KMS-11 (cell line): ENCODE results near the gene GIMAP7.

Experiments
- H2AFZ ChIP-seq: fragments of 200-600 bp; sonication (generic); 2 replicates; pipeline ENCODE4 v1.6.1; 2016; ENCODE audit warnings: antibody characterized with exemption, mixed run types, low read depth
- H3K27ac ChIP-seq: fragments of 200-600 bp; sonication (generic); 2 replicates; pipeline ENCODE4 v1.6.1; 2016; ENCODE audit warnings: mild to moderate bottlenecking, mixed run types
- H3K27me3 ChIP-seq: fragments of 200-600 bp; sonication (generic); 2 replicates; pipeline ENCODE4 v1.6.1; 2017; ENCODE audit warnings: mild to moderate bottlenecking, low read depth, mixed run types, moderate library complexity; ENCODE audit not compliant: insufficient read depth
- H3K36me3 ChIP-seq: fragments of 200-600 bp; sonication (generic); 2 replicates; pipeline ENCODE4 v1.6.1; 2017; ENCODE audit warnings: mild to moderate bottlenecking, mixed run types; ENCODE audit not compliant: insufficient read depth
- H3K4me1 ChIP-seq: fragments of 200-600 bp; sonication (generic); 2 replicates; pipeline ENCODE4 v1.6.1; 2016; ENCODE audit warnings: mild to moderate bottlenecking, low read depth, mixed run types; ENCODE audit not compliant: poor library complexity, severe bottlenecking
- H3K4me2 ChIP-seq: fragments of 200-600 bp; sonication (generic); 2 replicates; pipeline ENCODE4 v1.7.0; 2016; ENCODE audit warnings: mild to moderate bottlenecking, mixed run types
- H3K4me3 ChIP-seq: fragments of 200-600 bp; sonication (generic); IDR thresholded peaks from 2 replicates; pipeline ENCODE4 v1.6.1; 2017; ENCODE audit warnings: low read depth, low read length, mixed read lengths; ENCODE audit not compliant: insufficient read depth
- H3K79me2 ChIP-seq: fragments of 200-600 bp; sonication (generic); 2 replicates; pipeline ENCODE4 v1.6.1; 2016; ENCODE audit warnings: low read depth, mixed run types; ENCODE audit not compliant: insufficient read depth
- H3K9ac ChIP-seq: fragments of 200-600 bp; sonication (generic); 2 replicates; pipeline ENCODE4 v1.6.1; 2016; ENCODE audit warnings: mild to moderate bottlenecking, mixed run types
- H4K20me1 ChIP-seq: fragments of 200-600 bp; sonication (generic); 2 replicates; pipeline ENCODE4 v1.6.1; 2016; ENCODE audit warnings: mild to moderate bottlenecking, mixed run types; ENCODE audit not compliant: insufficient read depth
- CTCF ChIP-seq: fragments of 200-600 bp; sonication (generic); conservative IDR thresholded peaks from 2 replicates; pipeline ENCODE4 v1.6.1; 2017; ENCODE audit warnings: low read depth, mild to moderate bottlenecking, antibody characterized with exemption, low read length, moderate library complexity, mixed read lengths

The GIMAP7 gene

GRCh38 chr7:150468241-150468640, 46.4 kb upstream of the GIMAP7 start:
- no peaks in the 10 kb centered on the region for H3K79me2 ChIP-seq
- H3K27ac ChIP-seq = no peak overlapping the region
- H2AFZ ChIP-seq = no peak overlapping the region
- no peak for TF ChIP-seq CTCF
- H3K4me1 ChIP-seq = no peaks in the 10 kb centered on the region
- H4K20me1 ChIP-seq = no peaks in the 10 kb centered on the region
- no peaks in the 10 kb centered on the region for H3K27me3 ChIP-seq
- H3K36me3 ChIP-seq = no peaks in the 10 kb centered on the region
- no peak overlapping the region for H3K4me3 ChIP-seq
- H3K4me2 ChIP-seq = no peak overlapping the region
- no peak overlapping the region for H3K9ac ChIP-seq

GRCh38 chr7:150471886-150472285, 42.8 kb upstream of the GIMAP7 start:
- TF ChIP-seq CTCF = no peak

GRCh38 chr7:150473902-150474301, 40.8 kb upstream of the GIMAP7 start:
- no peak for TF ChIP-seq CTCF
- Histone ChIP-seq H3K36me3 (no peaks in the 10 kb centered on the region), H3K9ac (no peak overlapping the region), H3K27me3 (no peaks in the 10 kb centered on the region), H3K27ac (no peak overlapping the region), H2AFZ (no peak overlapping the region), H3K4me2 (no peak overlapping the region), H3K4me1 (no peaks in the 10 kb centered on the region), H4K20me1 (no peaks in the 10 kb centered on the region), H3K79me2 (no peaks in the 10 kb centered on the region), H3K4me3 (no peak overlapping the region)

More at GRCh38 chr7:150471886-150472285, 42.8 kb upstream of the GIMAP7 start:
- Histone ChIP-seq H3K27ac (no peak overlapping the region), H3K27me3 (no peaks in the 10 kb centered on the region), H3K79me2 (no peaks in the 10 kb centered on the region), H3K9ac (no peak overlapping the region), H3K4me3 (no peak overlapping the region), H4K20me1 (no peaks in the 10 kb centered on the region), H3K4me1 (no peaks in the 10 kb centered on the region), H3K36me3 (no peaks in the 10 kb centered on the region), H2AFZ (no peak overlapping the region), H3K4me2 (no peak overlapping the region)

GRCh38 chr7:150476285-150476684, 38.4 kb upstream of the GIMAP7 start:
- no peak overlapping the region for H2AFZ ChIP-seq
- no peak overlapping the region for H3K9ac ChIP-seq
- H3K4me2 ChIP-seq = no peak overlapping the region
- H3K27me3 ChIP-seq = no peaks in the 10 kb centered on the region
- no peaks in the 10 kb centered on the region for H3K79me2 ChIP-seq
- no peak for TF ChIP-seq CTCF
- no peaks in the 10 kb centered on the region for H4K20me1 ChIP-seq
- no peaks in the 10 kb centered on the region for H3K4me1 ChIP-seq
- no peak overlapping the region for H3K4me3 ChIP-seq
- no peaks in the 10 kb centered on the region for H3K36me3 ChIP-seq
- no peak overlapping the region for H3K27ac ChIP-seq
